Uterus (tissue), 4 donors: Measurements from ENCODE around the gene ACP6. TPM values are rescaled to one million over a fixed set of nuclear protein-coding genes. Genes with fewer than 3 reads are reported as not detected.

Experiments
- DNase-seq, 2 donors: peaks; one replicate each; pipeline ENCODE4 v3.0.0-alpha.2; 2019 to 2020
- H3K27ac ChIP-seq, 2 donors: fragments of 200-600 bp; sonication (generic); 1 replicate in 1 of 2; 2 replicates in 1 of 2; pipeline ENCODE4 v1.5.1; 2016 to 2018
- H3K27me3 ChIP-seq, 2 donors: fragments of 200-600 bp; sonication (generic); one replicate each; pipeline ENCODE4 v1.5.1; 2018 to 2019; ENCODE audit warnings: control low read depth in 1 of 2
- H3K36me3 ChIP-seq, 2 donors: fragments of 200-600 bp; sonication (generic); one replicate each; pipeline ENCODE4 v1.5.1; 2019; ENCODE audit warnings: control low read depth in 1 of 2
- H3K4me1 ChIP-seq, 2 donors: fragments of 200-600 bp; sonication (generic); one replicate each; pipeline ENCODE4 v1.5.1; 2018 to 2019; ENCODE audit warnings: control low read depth in 1 of 2
- H3K4me3 ChIP-seq, 2 donors: fragments of 200-600 bp; sonication (generic); 1 replicate in 1 of 2; 2 replicates in 1 of 2; pipeline ENCODE4 v1.5.1; 2018 to 2019; ENCODE audit warnings: mild to moderate bottlenecking in 1 of 2
- H3K9me3 ChIP-seq, 2 donors: fragments of 200-600 bp; sonication (generic); one replicate each; pipeline ENCODE4 v1.5.1; 2019; ENCODE audit warnings: control low read depth in 1 of 2
- POLR2A ChIP-seq, 2 donors: fragments of 450-650 bp; IDR thresholded peaks; one replicate each; pipeline ENCODE4 v1.6.1; 2016; ENCODE audit warnings: antibody characterized with exemption in 2 of 2, mild to moderate bottlenecking in 1 of 2, moderate library complexity in 1 of 2
- intact Hi-C: fragments of 100-400 bp; cut with DNase I; formaldehyde crosslinking; loops from one replicate; pipeline ENCODE4 v1.15.1; 2023; ENCODE audit warnings: low total_unique reads
- total RNA-seq, 4 donors: library from RNA; depleted of rRNA in 3 of 4; stranded (reverse); fragments of >200 nt in 3 of 4; gene quantifications; one replicate each; pipeline versions ENCODE4 v1.1.0 to v1.2.4, GENCODE V29; 2014 to 2023
- TF ChIP-seq, protein P1 (sequence below), 4 experiments: fragments of 200-600 bp in 2 of 4; fragments of 450-650 bp in 2 of 4; sonication (generic) in 2 of 4; IDR thresholded peaks; one replicate each; pipeline ENCODE4 v1.5.1; 2016 to 2019; ENCODE audit warnings: antibody characterized with exemption in 4 of 4, mild to moderate bottlenecking in 2 of 4, moderate library complexity in 1 of 4
- donor health status: DM: yes; HTN: yes; CAD: no.

The ACP6 gene
- total RNA-seq, 4 donors from 2014 or later: 3.6 to 29.3 (median 9.7) TPM

DNA sequence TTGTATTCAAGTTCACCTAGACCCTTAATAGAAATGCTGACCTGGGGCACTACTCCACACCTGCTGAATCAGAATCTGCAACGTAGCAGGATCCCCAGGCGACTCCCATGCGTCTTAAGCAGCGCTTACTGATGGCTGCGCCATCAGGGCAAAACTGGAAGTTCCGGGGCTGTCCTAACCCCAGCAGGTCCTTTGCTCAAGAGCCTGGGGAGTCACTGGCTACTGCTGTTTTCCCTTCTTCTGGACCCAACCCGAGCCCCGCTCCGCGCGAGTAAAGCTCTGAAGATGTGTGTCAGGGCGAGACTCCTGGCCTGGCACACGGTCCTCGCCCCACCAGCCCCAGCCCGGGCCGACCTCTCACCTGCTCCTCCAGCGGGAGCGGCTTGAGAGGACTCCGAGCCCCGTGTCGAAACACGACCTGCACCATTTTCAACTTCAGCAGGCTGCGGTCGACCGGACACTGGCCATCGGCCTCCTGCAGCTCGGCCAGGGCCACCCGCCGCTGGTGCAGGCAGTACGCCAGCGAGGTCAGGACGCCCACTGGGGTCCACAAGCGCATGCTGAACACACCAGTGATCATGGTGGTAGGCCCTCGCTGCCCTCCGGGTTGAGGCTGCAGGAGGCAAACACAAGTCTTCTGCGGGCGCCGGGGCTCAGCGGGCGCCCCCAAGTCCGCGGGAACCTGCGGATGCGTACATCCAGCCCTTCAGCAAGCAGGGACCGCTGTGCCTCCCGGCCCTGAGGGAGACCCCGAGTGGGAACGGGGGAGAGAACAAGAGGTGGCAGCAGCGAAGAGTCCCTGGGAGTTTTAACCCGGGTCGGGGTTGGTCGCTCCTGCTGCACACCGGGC, 630 bp downstream of the ACP6 start:
- TF ChIP-seq POLR2A (IDR thresholded peaks at IDR 0.05): no peak
- TF ChIP-seq, protein P1, sequence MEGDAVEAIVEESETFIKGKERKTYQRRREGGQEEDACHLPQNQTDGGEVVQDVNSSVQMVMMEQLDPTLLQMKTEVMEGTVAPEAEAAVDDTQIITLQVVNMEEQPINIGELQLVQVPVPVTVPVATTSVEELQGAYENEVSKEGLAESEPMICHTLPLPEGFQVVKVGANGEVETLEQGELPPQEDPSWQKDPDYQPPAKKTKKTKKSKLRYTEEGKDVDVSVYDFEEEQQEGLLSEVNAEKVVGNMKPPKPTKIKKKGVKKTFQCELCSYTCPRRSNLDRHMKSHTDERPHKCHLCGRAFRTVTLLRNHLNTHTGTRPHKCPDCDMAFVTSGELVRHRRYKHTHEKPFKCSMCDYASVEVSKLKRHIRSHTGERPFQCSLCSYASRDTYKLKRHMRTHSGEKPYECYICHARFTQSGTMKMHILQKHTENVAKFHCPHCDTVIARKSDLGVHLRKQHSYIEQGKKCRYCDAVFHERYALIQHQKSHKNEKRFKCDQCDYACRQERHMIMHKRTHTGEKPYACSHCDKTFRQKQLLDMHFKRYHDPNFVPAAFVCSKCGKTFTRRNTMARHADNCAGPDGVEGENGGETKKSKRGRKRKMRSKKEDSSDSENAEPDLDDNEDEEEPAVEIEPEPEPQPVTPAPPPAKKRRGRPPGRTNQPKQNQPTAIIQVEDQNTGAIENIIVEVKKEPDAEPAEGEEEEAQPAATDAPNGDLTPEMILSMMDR (IDR thresholded peaks at IDR 0.05): no peak
- DNase-seq: peak; percentile 37 to 44
- Histone ChIP-seq H3K9me3 (no peaks in the 10 kb centered on the region), H3K36me3 (no peaks in the 10 kb centered on the region), H3K27me3 (no peaks in the 10 kb centered on the region), H3K4me3 (peak overlapping the region; percentile 59 to 69), H3K4me1 (no peaks in the 10 kb centered on the region), H3K27ac (peak overlapping the region; percentile 77 to 83)
- intact Hi-C loops: no loop called here

- Histone ChIP-seq H3K27me3 (no peaks in the 10 kb centered on the region), H3K9me3 (no peaks in the 10 kb centered on the region), H3K4me1 (no peaks in the 10 kb centered on the region), H3K4me3 (no peak overlapping the region), H3K36me3 (no peaks in the 10 kb centered on the region), H3K27ac (no peak overlapping the region)
- TF ChIP-seq POLR2A (IDR thresholded peaks at IDR 0.05): no peak
- TF ChIP-seq, protein P1 (IDR thresholded peaks at IDR 0.05): no peak
- no peak for DNase-seq
- intact Hi-C loops: no loop called here
Measured at GRCh38 chr1:147665521-147665920, 4.8 kb downstream of the ACP6 start.

- intact Hi-C loops: no loop called here
- TF ChIP-seq, protein P1 (IDR thresholded peaks at IDR 0.05): no peak
- TF ChIP-seq POLR2A (IDR thresholded peaks at IDR 0.05): no peak
- Histone ChIP-seq H3K9me3 (no peaks in the 10 kb centered on the region), H3K4me3 (no peak overlapping the region), H3K4me1 (no peaks in the 10 kb centered on the region), H3K36me3 (no peaks in the 10 kb centered on the region), H3K27me3 (no peaks in the 10 kb centered on the region), H3K27ac (no peak overlapping the region)
- no peak for DNase-seq
Measured at GRCh38 chr1:147664206-147664605, 6.1 kb downstream of the ACP6 start.

DNA sequence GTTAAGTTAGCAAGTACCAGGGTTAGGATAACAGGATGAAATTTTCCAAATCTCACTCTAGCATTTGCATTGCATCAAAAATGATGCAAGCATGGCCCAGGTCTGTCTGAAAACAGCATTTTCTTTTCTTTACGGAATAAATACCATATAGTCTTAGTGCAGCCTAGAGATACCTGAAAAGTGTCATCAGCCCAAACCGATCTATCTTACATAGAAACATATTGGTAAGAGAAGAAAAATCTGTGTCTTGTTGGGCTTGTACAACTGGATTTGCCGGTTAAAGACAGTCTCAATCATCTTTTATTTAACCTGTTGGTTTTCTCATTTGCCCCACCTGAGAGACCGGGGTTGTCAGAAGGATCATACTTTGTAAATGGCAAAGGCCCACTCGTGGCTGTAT, 15.8 kb downstream of the ACP6 start:
- intact Hi-C loops: no loop called here
- Histone ChIP-seq H3K36me3 (no peaks in the 10 kb centered on the region), H3K9me3 (no peaks in the 10 kb centered on the region), H3K4me1 (no peaks in the 10 kb centered on the region), H3K27ac (no peak overlapping the region), H3K27me3 (no peaks in the 10 kb centered on the region), H3K4me3 (no peak overlapping the region)
- TF ChIP-seq, protein P1 (IDR thresholded peaks at IDR 0.05): no peak
- no peak for TF ChIP-seq POLR2A (IDR thresholded peaks at IDR 0.05)
- no peak for DNase-seq

DNA sequence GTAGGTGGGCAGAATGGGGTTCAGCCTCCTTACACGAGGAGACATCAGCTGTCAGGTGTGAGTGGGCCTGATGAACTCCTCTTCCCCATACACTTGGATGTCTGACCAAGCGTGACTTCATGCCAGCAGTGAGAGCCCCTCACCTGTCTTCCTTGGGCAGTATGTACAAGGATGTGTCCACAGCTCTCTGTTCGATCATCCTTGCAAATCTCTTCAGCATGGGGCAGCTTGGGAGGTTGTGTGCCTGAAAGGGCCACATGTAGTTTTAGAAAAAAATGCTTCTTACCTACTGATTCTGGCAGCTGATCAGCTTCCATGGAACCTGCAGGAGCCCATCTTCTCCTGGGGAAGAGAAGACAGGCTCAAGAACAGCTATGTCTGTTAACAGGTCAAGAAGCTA, 18.0 kb downstream of the ACP6 start:
- DNase-seq: no peak
- Histone ChIP-seq H3K27me3 (no peaks in the 10 kb centered on the region), H3K27ac (no peak overlapping the region), H3K36me3 (no peaks in the 10 kb centered on the region), H3K4me1 (no peaks in the 10 kb centered on the region), H3K9me3 (no peaks in the 10 kb centered on the region), H3K4me3 (no peak overlapping the region)
- TF ChIP-seq POLR2A (IDR thresholded peaks at IDR 0.05): no peak
- TF ChIP-seq, protein P1 (IDR thresholded peaks at IDR 0.05): no peak
- intact Hi-C loops: no loop called here
